ENCODE results near the gene TPD52L1.

- TF ChIP-seq POLR2A (IDR thresholded peaks at IDR 0.05) (no peak), CTCF (IDR thresholded peaks at IDR 0.05) (no peak)
These were observed 158.9 kb downstream of the TPD52L1 start for GRCh38 chr6:125312478-125312877.
